GM18870 (cell line): ENCODE data around the gene MRGPRX3.

Experiments
- ATAC-seq: cut with Tn5 transposase; IDR thresholded peaks from one replicate; pipeline ENCODE4 v1.9.1; 2021; ENCODE audit warnings: moderate library complexity; ENCODE audit not compliant: unreplicated experiment

The MRGPRX3 gene

GRCh38 chr11:18151581-18151980 is 19.2 kb downstream of the MRGPRX3 start:
- no peak for ATAC-seq

DNA sequence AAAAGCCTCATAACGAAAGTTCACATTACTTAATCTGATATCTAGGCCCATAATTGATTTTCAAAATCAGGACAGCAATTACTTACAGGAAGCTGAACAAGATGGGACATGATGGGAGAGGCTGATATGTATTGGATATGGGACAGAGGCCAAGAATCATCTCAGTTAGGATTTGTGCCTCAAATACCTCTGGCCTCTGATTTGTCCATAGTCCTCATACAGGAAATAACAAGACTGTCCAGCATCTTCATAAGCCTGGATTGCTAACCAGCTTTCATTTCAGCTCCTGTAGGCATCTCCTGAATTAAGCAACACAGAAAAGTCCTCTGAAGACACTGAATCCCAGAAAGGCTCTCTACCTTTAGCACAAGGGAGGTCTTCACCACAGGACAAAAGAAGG is 36.0 kb downstream of the MRGPRX3 start:
- no peak for ATAC-seq

DNA sequence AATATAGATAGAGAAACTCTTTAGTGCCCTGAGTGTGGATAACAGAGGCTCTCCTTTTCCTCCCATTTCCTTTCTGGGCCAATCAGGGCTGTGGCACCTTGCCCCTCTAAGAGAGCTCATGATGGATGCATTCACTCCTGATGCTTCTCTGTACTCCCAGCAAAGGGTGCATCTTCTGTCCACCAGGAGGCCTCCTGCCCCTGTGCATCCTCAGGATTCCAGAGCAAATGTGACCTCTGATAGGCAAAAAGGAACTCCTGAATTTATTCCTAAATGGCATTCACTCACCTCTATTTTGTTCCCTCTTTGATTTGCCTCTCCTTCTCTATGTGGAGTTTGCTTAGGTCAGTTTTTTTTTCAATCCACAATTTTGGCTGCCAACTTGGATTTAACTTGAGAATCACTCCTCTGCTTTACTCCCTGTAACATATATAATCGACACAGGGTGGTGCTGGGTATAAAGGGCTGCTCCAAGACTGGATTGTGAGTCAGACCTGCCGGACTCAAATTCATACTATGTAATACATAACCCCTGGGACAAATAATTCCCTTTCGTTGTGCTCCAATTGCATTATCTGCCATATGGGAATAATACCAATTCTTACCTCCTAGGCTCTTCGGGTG is 39.1 kb downstream of the MRGPRX3 start:
- no peak for ATAC-seq

DNA sequence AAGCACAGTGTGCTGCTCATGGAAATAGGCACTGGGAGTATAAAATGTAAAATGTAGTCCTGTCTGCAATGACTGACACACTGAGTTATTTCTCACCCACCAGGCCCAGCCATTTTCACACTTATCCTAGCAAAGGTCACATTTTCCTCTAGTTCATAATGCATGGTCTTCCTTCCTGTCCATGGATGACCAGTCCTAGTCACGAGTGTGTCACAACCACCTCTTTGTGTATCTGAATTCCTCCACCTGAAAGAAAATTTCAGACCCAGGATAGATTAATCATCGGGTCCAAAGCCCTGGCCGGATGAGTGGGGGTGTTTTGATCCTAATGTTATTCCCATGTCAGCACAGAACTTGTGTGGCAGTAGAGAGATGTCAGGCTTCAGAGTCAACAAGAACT is 40.3 kb downstream of the MRGPRX3 start, which contains the start of gene MRGPRX4:
TSS of gene MRGPRX4 (plus strand) at position 172 of the 400 bp plus-strand sequence. CDS start 420 bp downstream, outside the sequence.
- no peak for ATAC-seq

DNA sequence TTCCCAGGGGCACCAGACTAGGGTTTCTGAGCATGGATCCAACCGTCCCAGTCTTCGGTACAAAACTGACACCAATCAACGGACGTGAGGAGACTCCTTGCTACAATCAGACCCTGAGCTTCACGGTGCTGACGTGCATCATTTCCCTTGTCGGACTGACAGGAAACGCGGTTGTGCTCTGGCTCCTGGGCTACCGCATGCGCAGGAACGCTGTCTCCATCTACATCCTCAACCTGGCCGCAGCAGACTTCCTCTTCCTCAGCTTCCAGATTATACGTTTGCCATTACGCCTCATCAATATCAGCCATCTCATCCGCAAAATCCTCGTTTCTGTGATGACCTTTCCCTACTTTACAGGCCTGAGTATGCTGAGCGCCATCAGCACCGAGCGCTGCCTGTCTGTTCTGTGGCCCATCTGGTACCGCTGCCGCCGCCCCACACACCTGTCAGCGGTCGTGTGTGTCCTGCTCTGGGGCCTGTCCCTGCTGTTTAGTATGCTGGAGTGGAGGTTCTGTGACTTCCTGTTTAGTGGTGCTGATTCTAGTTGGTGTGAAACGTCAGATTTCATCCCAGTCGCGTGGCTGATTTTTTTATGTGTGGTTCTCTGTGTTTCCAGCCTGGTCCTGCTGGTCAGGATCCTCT is 41.0 kb downstream of the MRGPRX3 start:
- no peak for ATAC-seq
